ENCODE measurements around the gene UBAC1. TPM values are rescaled to one million over a fixed set of nuclear protein-coding genes. Genes with fewer than 3 reads are reported as not detected.

UBAC1 gene
- total RNA-seq, 2 donors from 2014 or later: 47.9 to 48.4 TPM

GRCh38 chr9:135883410-135884089 lies 77.6 kb downstream of the UBAC1 start:
- Mint-ChIP-seq H3K4me1 (peaks cover 67% of the 10 kb centered on the region), H3K27ac (peak overlapping the region; percentile 3), H3K9me3 (no peaks in the 10 kb centered on the region), H3K36me3 (ENCODE audit: low read depth) (peaks cover 10% of the 10 kb centered on the region), H3K4me3 (no peak overlapping the region), H3K27me3 (ENCODE audit: insufficient read depth) (no peaks in the 10 kb centered on the region)
- 93 to 98% methylated on average over 7 to 15 of the region's 15 CpGs for WGBS, 2 experiments (ENCODE audit: insufficient coverage in 1 of 2, insufficient read length in 1 of 2)
- H3K27ac ChIP-seq (ENCODE audit: low read depth, low read length): no peak overlapping the region
- DNase-seq: no peak
- no peak overlapping the region for H3K9ac ChIP-seq (ENCODE audit: extremely low read depth, low read length, poor library complexity, severe bottlenecking)
- no peaks in the 10 kb centered on the region for H3K9me3 ChIP-seq (ENCODE audit: control insufficient read depth, low read length)
- H3K4me1 ChIP-seq (ENCODE audit: control insufficient read depth, insufficient read depth, low read length): peaks cover 18% of the 10 kb centered on the region
- H3K4me3 ChIP-seq (ENCODE audit: low read length): no peak overlapping the region
- H3K27me3 ChIP-seq (ENCODE audit: control insufficient read depth, insufficient read depth, low read length, poor library complexity, severe bottlenecking): no peaks in the 10 kb centered on the region
- no peak for TF ChIP-seq CTCF (conservative IDR thresholded peaks at IDR 0.05)
- peaks cover 22% of the 10 kb centered on the region for H3K36me3 ChIP-seq (ENCODE audit: control insufficient read depth, insufficient read depth, low read length)

Other genes with a start within 250 kb of the UBAC1 start
- 10 to 100 TPM; 40.1 to 43.1 TPM for gene CAMSAP1, start 53.8 kb downstream of the UBAC1 start, total RNA-seq
- gene NACC2, start 133.9 kb upstream of the UBAC1 start, total RNA-seq: 10 to 100 TPM; 12.4 to 16.7 TPM
- gene TMEM250, start 157.5 kb upstream of the UBAC1 start, total RNA-seq: 10 to 100 TPM; 56.4 to 58.4 TPM
- not detected for gene LHX3, start 243.8 kb upstream of the UBAC1 start, total RNA-seq

Data from endodermal cell (in vitro differentiated cells).